ENCODE data around the gene CYTH4.

The CYTH4 gene

DNA sequence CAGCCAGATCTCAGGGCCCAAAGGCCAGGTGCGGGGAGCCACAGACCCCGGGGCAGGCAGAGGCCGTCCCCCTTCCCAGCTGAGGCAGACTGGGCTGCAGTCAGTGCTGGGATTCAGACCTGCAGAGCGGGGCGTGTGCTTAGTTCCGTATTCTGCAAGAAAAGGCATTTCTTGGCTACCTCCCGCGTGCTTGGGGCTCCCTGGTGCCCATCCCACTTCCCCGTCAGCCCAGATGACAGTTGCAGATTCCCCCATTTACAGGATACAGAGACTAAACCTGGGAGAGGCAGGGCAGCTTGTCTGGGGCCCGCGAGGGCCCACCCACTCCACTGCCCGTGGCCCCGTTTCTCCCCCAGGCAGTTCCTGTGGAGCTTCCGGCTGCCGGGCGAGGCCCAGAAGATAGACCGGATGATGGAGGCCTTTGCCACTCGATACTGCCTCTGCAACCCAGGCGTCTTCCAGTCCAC is 18.3 kb downstream of the CYTH4 start:
- ATAC-seq (ENCODE audit: low read depth) (no peak), DNase-seq (ENCODE audit: low spot score) (no peak)
- Histone ChIP-seq H3K27ac (ENCODE audit: poor library complexity, severe bottlenecking) (no peak overlapping the region), H3K36me3 (ENCODE audit: low read depth) (no peaks in the 10 kb centered on the region), H3K4me1 (ENCODE audit: insufficient read depth, poor library complexity, severe bottlenecking) (peaks cover 16% of the 10 kb centered on the region), H3K27me3 (ENCODE audit: insufficient read depth, poor library complexity, severe bottlenecking) (no peaks in the 10 kb centered on the region), H3K4me3 (ENCODE audit: severe bottlenecking) (no peak overlapping the region), H3K9me3 (ENCODE audit: severe bottlenecking) (no peaks in the 10 kb centered on the region)
- TF ChIP-seq, protein P1, sequence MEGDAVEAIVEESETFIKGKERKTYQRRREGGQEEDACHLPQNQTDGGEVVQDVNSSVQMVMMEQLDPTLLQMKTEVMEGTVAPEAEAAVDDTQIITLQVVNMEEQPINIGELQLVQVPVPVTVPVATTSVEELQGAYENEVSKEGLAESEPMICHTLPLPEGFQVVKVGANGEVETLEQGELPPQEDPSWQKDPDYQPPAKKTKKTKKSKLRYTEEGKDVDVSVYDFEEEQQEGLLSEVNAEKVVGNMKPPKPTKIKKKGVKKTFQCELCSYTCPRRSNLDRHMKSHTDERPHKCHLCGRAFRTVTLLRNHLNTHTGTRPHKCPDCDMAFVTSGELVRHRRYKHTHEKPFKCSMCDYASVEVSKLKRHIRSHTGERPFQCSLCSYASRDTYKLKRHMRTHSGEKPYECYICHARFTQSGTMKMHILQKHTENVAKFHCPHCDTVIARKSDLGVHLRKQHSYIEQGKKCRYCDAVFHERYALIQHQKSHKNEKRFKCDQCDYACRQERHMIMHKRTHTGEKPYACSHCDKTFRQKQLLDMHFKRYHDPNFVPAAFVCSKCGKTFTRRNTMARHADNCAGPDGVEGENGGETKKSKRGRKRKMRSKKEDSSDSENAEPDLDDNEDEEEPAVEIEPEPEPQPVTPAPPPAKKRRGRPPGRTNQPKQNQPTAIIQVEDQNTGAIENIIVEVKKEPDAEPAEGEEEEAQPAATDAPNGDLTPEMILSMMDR (IDR thresholded peaks at IDR 0.05; ENCODE audit: poor library complexity, severe bottlenecking) = no peak

DNA sequence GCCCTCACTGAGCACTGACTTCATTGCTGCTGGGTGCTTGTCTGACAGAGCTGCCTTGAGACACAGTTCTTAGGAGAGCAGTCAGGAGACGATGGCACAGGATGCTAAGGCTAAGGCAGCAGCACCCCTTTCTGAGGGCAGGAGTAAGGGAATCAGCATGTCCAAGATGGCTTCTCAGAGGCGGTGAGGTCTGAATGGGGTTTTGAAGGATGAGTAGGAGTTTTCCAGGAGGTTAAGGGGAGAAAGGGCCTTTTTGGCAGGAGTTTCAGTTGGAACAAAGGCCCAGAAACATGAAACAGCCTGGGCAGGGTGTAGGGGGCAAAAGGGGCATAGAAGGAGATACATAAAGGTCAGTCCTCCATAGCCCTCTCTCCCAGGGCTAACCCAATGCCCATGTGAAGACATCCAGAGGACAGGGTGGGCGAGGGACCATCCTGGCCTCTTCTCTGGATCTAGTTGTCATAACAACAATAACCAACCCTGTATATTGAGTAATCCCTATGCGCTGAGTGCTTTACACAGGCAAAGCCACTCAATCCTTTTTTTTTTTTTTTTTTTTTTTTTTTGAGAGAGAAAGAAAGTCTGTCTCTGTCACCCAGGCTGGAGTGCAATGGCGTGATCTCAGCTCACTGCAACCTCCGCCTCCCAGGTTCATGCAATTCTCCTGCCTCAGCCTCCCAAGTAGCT is 19.0 kb downstream of the CYTH4 start:
- H3K36me3 ChIP-seq (ENCODE audit: low read depth) = no peaks in the 10 kb centered on the region
- H3K9me3 ChIP-seq (ENCODE audit: severe bottlenecking) = no peaks in the 10 kb centered on the region
- ATAC-seq (ENCODE audit: low read depth) (no peak), DNase-seq (ENCODE audit: low spot score) (no peak)
- H3K4me1 ChIP-seq (ENCODE audit: insufficient read depth, poor library complexity, severe bottlenecking) = peaks cover 16% of the 10 kb centered on the region
- no peak overlapping the region for H3K27ac ChIP-seq (ENCODE audit: poor library complexity, severe bottlenecking)
- TF ChIP-seq, protein P1 (IDR thresholded peaks at IDR 0.05; ENCODE audit: poor library complexity, severe bottlenecking) = no peak
- no peaks in the 10 kb centered on the region for H3K27me3 ChIP-seq (ENCODE audit: insufficient read depth, poor library complexity, severe bottlenecking)
- no peak overlapping the region for H3K4me3 ChIP-seq (ENCODE audit: severe bottlenecking)

DNA sequence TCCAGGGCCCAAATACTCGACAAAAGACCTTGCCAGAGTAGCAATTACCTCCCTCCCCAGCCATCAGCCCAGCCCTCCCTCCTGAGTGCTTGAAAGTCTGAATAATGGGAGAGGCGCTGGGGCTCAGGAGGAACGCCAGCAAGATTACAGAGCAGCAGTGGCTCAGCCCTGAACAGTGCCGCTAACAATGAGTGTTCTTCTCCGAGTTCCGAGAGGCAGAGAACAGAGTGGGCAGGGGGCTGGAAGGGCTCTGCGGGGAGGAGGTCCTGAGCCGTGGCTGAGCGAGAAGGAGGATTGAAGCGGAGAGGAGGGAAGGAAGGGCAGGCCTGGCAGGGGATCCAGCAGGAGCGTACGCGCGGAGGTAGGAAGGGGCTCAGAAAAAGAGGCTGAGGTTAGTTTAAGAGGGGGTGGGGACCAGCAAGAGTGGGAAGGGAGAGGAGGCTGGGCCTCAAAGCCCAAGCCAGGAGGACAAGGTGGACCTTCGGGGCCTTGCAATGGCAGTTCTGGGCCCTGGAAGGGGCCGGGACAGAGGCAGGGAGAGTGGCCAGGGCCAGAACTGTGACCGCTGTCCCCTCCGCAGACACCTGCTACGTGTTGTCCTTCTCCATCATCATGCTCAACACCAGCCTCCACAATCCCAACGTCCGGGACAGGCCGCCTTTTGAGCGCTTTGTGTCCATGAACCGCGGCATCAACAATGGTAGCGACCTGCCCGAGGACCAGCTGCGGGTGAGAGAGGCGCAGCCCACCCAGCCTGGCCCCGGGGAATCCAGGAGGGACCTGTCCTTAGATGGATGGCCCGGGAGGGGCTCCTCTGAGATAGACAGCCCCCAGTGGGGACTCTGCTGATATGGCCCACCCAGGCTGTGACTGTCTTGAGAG is 20.6 kb downstream of the CYTH4 start:
- no peak overlapping the region for H3K4me3 ChIP-seq (ENCODE audit: severe bottlenecking)

DNA sequence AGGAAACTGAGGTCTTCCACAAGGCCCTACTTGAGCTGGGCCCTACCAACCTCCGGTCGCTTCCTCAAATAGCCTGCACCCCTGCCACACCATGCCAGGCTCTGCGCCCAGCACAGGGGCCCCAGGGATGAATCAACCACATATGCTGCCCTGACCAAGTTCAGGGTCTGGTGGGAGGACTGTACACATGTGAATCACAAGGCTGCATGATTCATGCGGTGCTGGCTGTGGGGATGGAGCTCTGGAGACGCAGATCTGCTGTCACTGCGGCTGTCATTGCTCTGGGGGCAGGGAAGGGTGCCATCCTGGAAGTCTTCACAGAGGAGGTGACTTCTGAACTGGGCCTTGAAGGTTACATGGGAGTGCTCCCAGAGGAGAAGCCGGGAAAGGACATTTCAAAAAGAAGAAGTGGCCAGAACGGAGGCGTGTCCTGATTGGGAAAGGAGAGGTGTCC is 21.5 kb downstream of the CYTH4 start:
- Histone ChIP-seq H3K4me1 (ENCODE audit: insufficient read depth, poor library complexity, severe bottlenecking) (peaks cover 34% of the 10 kb centered on the region), H3K4me3 (ENCODE audit: severe bottlenecking) (no peak overlapping the region), H3K36me3 (ENCODE audit: low read depth) (no peaks in the 10 kb centered on the region), H3K27me3 (ENCODE audit: insufficient read depth, poor library complexity, severe bottlenecking) (no peaks in the 10 kb centered on the region), H3K27ac (ENCODE audit: poor library complexity, severe bottlenecking) (peak overlapping the region; percentile 98), H3K9me3 (ENCODE audit: severe bottlenecking) (no peaks in the 10 kb centered on the region)
- TF ChIP-seq, protein P1 (IDR thresholded peaks at IDR 0.05; ENCODE audit: poor library complexity, severe bottlenecking) = no peak
- no peak for DNase-seq (ENCODE audit: low spot score)
- ATAC-seq (ENCODE audit: low read depth) = peak; percentile 85

More for the DNA sequence above, 20.6 kb downstream of the CYTH4 start:
- TF ChIP-seq, protein P1 (IDR thresholded peaks at IDR 0.05; ENCODE audit: poor library complexity, severe bottlenecking) = no peak
- ATAC-seq (ENCODE audit: low read depth) (no peak), DNase-seq (ENCODE audit: low spot score) (no peak)
- Histone ChIP-seq H3K9me3 (ENCODE audit: severe bottlenecking) (no peaks in the 10 kb centered on the region), H3K4me1 (ENCODE audit: insufficient read depth, poor library complexity, severe bottlenecking) (peaks cover 28% of the 10 kb centered on the region), H3K27me3 (ENCODE audit: insufficient read depth, poor library complexity, severe bottlenecking) (no peaks in the 10 kb centered on the region), H3K36me3 (ENCODE audit: low read depth) (no peaks in the 10 kb centered on the region), H3K27ac (ENCODE audit: poor library complexity, severe bottlenecking) (peak overlapping the region; percentile 98)

Measured in RWPE2 (cell line).